Lung (tissue), 12 donors: Measurements from ENCODE around the gene CHMP6. TPM values are rescaled to one million over a fixed set of nuclear protein-coding genes. Genes with fewer than 3 reads are reported as not detected.

Experiments
- ATAC-seq: fragments of 200-7000 bp; cut with Tn5 transposase; one replicate; pipeline ENCODE4 v1.9.1; 2020; ENCODE audit warnings: moderate number of reproducible peaks; ENCODE audit not compliant: insufficient read depth, low FRiP score
- DNase-seq, 3 donors: peaks; one replicate each; pipeline ENCODE4 v3.0.0-alpha.2; 2013 to 2017
- H3K27ac ChIP-seq, 2 donors: one replicate each; pipeline ENCODE4 v1.5.1; 2013; ENCODE audit warnings: mild to moderate bottlenecking in 2 of 2, moderate library complexity in 2 of 2, control low read depth in 1 of 2, inconsistent platforms in 1 of 2, low read depth in 1 of 2, low read length in 1 of 2
- H3K27me3 ChIP-seq, 3 donors: one replicate each; pipeline ENCODE4 v1.5.1; 2013; ENCODE audit warnings: low read length in 2 of 3; ENCODE audit not compliant: control insufficient read depth in 3 of 3, insufficient read depth in 3 of 3
- H3K36me3 ChIP-seq, 4 donors: one replicate each; pipeline ENCODE4 v1.5.1; 2013; ENCODE audit warnings: low read length in 4 of 4, mild to moderate bottlenecking in 1 of 4, moderate library complexity in 1 of 4; ENCODE audit not compliant: control insufficient read depth in 4 of 4, insufficient read depth in 4 of 4
- H3K4me1 ChIP-seq, 5 donors: one replicate each; pipeline ENCODE4 v1.5.1; 2013; ENCODE audit warnings: low read length in 5 of 5, mild to moderate bottlenecking in 2 of 5, moderate library complexity in 1 of 5; ENCODE audit not compliant: control insufficient read depth in 5 of 5, insufficient read depth in 5 of 5
- H3K4me3 ChIP-seq: one replicate; pipeline ENCODE4 v1.5.1; 2013; ENCODE audit warnings: mild to moderate bottlenecking, control low read depth, moderate library complexity
- H3K9ac ChIP-seq, 2 donors: one replicate each; pipeline ENCODE4 v1.5.1; 2013; ENCODE audit warnings: low read length in 2 of 2, control low read depth in 1 of 2; ENCODE audit not compliant: insufficient read depth in 1 of 2
- H3K9me3 ChIP-seq, 4 donors: one replicate each; pipeline ENCODE4 v1.5.1; 2013; ENCODE audit warnings: low read length in 3 of 4, mild to moderate bottlenecking in 1 of 4, moderate library complexity in 1 of 4; ENCODE audit not compliant: control insufficient read depth in 4 of 4, insufficient read depth in 3 of 4
- CTCF ChIP-seq: IDR thresholded peaks from 2 replicates; pipeline ENCODE4 v1.5.1; 2012; ENCODE audit warnings: mild to moderate bottlenecking; ENCODE audit errors: control extremely low read depth, extremely low read depth
- WGBS, 2 donors: extraction: QIAGEN DNeasy Blood & Tissue Kit; methylation state at CpG; one replicate each; pipeline ENCODE4 v1.1.7; 2013; 5-methylcytosine and 5-hydroxymethylcytosine counted together
- polyA plus RNA-seq, 2 donors: library from polyadenylated mRNA; stranded (reverse); fragments of 200-250 nt; gene quantifications; one replicate each; pipeline ENCODE4 v1.2.1, GENCODE V29; 2013
- total RNA-seq, 2 donors: library from RNA; depleted of rRNA in 1 of 2; stranded (reverse); fragments of >200 nt in 1 of 2; gene quantifications; one replicate each; pipeline ENCODE4 v1.2.1, GENCODE V29; 2014 to 2021
- donor health status: control.
- donor health status: control.
- donor health status: Bipolar disorder and iron deficiency.
- donor health status: healthy.
- donor health status: DM: yes; HTN: yes; CAD: no.

The CHMP6 gene
- total and polyA plus RNA-seq, 4 donors = 18.2 to 36.3 (median 32.2) TPM

GRCh38 chr17:80952291-80952690 lies 39.4 kb upstream of the CHMP6 start:
- TF ChIP-seq CTCF = no peak
- H3K27me3 ChIP-seq = no peaks in the 10 kb centered on the region
- H3K4me3 ChIP-seq = no peak overlapping the region
- DNase-seq (no peak), ATAC-seq (no peak)
- no peaks in the 10 kb centered on the region for H3K9me3 ChIP-seq
- 91 to 95% methylated on average over 15 to 16 of the region's 16 CpGs for WGBS, 2 donors
- H3K36me3 ChIP-seq = peaks cover 0 to 31% (median 11%) of the 10 kb centered on the region in 4 donors
- H3K4me1 ChIP-seq = peaks cover 0 to 25% (median 7%) of the 10 kb centered on the region in 5 donors
- no peak overlapping the region for H3K9ac ChIP-seq
- H3K27ac ChIP-seq = no peak overlapping the region

- DNase-seq (no peak), ATAC-seq (no peak)
- no peaks in the 10 kb centered on the region for H3K9me3 ChIP-seq
- no peak overlapping the region for H3K9ac ChIP-seq
- H3K4me1 ChIP-seq = peaks cover 0 to 11% (median 5%) of the 10 kb centered on the region in 5 donors
- 87 to 96% methylated on average over 22 of the region's 22 CpGs for WGBS, 2 donors
- H3K4me3 ChIP-seq = no peak overlapping the region
- TF ChIP-seq CTCF = no peak
- no peaks in the 10 kb centered on the region for H3K27me3 ChIP-seq
- H3K36me3 ChIP-seq = peaks cover 0 to 32% (median 11%) of the 10 kb centered on the region in 4 donors
- no peak overlapping the region for H3K27ac ChIP-seq
Measured at GRCh38 chr17:80953471-80954315, 37.9 kb upstream of the CHMP6 start.

- Histone ChIP-seq H3K27ac (no peak overlapping the region), H3K9me3 (no peaks in the 10 kb centered on the region), H3K9ac (no peak overlapping the region), H3K27me3 (no peaks in the 10 kb centered on the region), H3K4me3 (no peak overlapping the region), H3K4me1 (peaks cover 0 to 14% (median 5%) of the 10 kb centered on the region in 5 donors), H3K36me3 (peaks cover 0 to 27% (median 11%) of the 10 kb centered on the region in 4 donors)
- TF ChIP-seq CTCF = no peak
- 98% methylated on average over 5 of the region's 5 CpGs for WGBS, 2 donors
- ATAC-seq = no peak
- no peak for DNase-seq
Measured at GRCh38 chr17:80955078-80955477, 36.6 kb upstream of the CHMP6 start.
